Loucy (cell line): ENCODE data around the gene PITPNC1.
"Not testable (repeated sequence)": the region's sequence is repeated elsewhere in the genome, so short reads cannot be mapped to it uniquely, and the experiment has no call there.

ENCODE experiments used
- H2AFZ ChIP-seq: fragments of 200-600 bp; sonication (generic); 2 replicates; pipeline ENCODE4 v1.6.0; 2016; ENCODE audit warnings: antibody characterized with exemption, mild to moderate bottlenecking, low read length, moderate library complexity
- H3F3A ChIP-seq: fragments of 200-600 bp; 2 replicates; pipeline ENCODE4 v1.6.0; 2016; ENCODE audit warnings: antibody characterized with exemption, low read depth, mild to moderate bottlenecking
- H3K27me3 ChIP-seq: fragments of 200-600 bp; sonication (generic); 2 replicates; pipeline ENCODE4 v1.6.1; 2014; ENCODE audit warnings: low read length, mild to moderate bottlenecking; ENCODE audit not compliant: insufficient read depth, poor library complexity, severe bottlenecking
- H3K36me3 ChIP-seq: fragments of 200-600 bp; sonication (generic); 2 replicates; pipeline ENCODE4 v1.6.1; 2016; ENCODE audit warnings: low read length; ENCODE audit not compliant: insufficient read depth
- H3K4me1 ChIP-seq: fragments of 200-600 bp; sonication (generic); 2 replicates; pipeline ENCODE4 v1.5.1; 2014; ENCODE audit warnings: low read length, mild to moderate bottlenecking; ENCODE audit not compliant: insufficient read depth, poor library complexity, severe bottlenecking
- H3K4me2 ChIP-seq: fragments of 200-600 bp; sonication (generic); 2 replicates; pipeline ENCODE4 v1.6.0; 2014; ENCODE audit warnings: antibody characterized with exemption, low read length, low read depth, mild to moderate bottlenecking; ENCODE audit not compliant: poor library complexity, severe bottlenecking
- H3K4me3 ChIP-seq: fragments of 200-600 bp; sonication (generic); 2 replicates; pipeline ENCODE4 v1.5.1; 2014; ENCODE audit warnings: low read length, mild to moderate bottlenecking, mixed read lengths; ENCODE audit not compliant: poor library complexity, severe bottlenecking
- H3K79me2 ChIP-seq: fragments of 200-600 bp; sonication (generic); 2 replicates; pipeline ENCODE4 v1.6.1; 2014; ENCODE audit warnings: low read length; ENCODE audit not compliant: insufficient read depth
- H3K9ac ChIP-seq: fragments of 200-600 bp; sonication (generic); 2 replicates; pipeline ENCODE4 v1.6.0; 2014; ENCODE audit warnings: mild to moderate bottlenecking, low read depth, low read length, moderate library complexity; ENCODE audit not compliant: poor library complexity, severe bottlenecking
- H3K9me2 ChIP-seq: fragments of 200-600 bp; sonication (generic); replicated peaks from 2 replicates; pipeline ENCODE4 v1.6.1; 2016; ENCODE audit warnings: low read depth, low read length, mixed read lengths
- H3K9me3 ChIP-seq: fragments of 200-600 bp; sonication (generic); 2 replicates; pipeline ENCODE4 v1.6.1; 2014; ENCODE audit warnings: mild to moderate bottlenecking, antibody characterized with exemption, low read length, low read depth; ENCODE audit not compliant: insufficient read depth
- H4K20me1 ChIP-seq: fragments of 200-600 bp; sonication (generic); 2 replicates; pipeline ENCODE4 v1.6.0; 2014; ENCODE audit warnings: antibody characterized with exemption, low read length, mild to moderate bottlenecking; ENCODE audit not compliant: insufficient read depth, poor library complexity, severe bottlenecking
- CTCF ChIP-seq: fragments of 200-600 bp; sonication (generic); conservative IDR thresholded peaks from 2 replicates; pipeline ENCODE4 v1.5.1; 2014; ENCODE audit warnings: mild to moderate bottlenecking, antibody characterized with exemption, low read length
- EZH2phosphoT487 ChIP-seq: fragments of 200-600 bp; IDR thresholded peaks from 2 replicates; pipeline ENCODE4 v1.6.1; 2018; ENCODE audit warnings: antibody characterized with exemption, mild to moderate bottlenecking, moderate library complexity, borderline replicate concordance

The PITPNC1 gene

GRCh38 chr17:67403065-67403464, 26.0 kb downstream of the PITPNC1 start:
- Histone ChIP-seq H3K79me2 (0 out of 2 replicates have a peak, but pooled peaks cover 5% of the 10 kb centered on the region), H3K4me1 (peaks cover 13% of the 10 kb centered on the region), H3K27me3 (no peaks in the 10 kb centered on the region), H3K9ac (no peak overlapping the region), H3K36me3 (no peaks in the 10 kb centered on the region), H3K4me2 (no peak overlapping the region), H3K9me3 (no peaks in the 10 kb centered on the region), H3K9me2 (no peaks in the 10 kb centered on the region), H2AFZ (no peak overlapping the region), H3K4me3 (no peak overlapping the region), H4K20me1 (no peaks in the 10 kb centered on the region), H3F3A (no peaks in the 10 kb centered on the region)
- no peak for TF ChIP-seq EZH2phosphoT487
- no peak for TF ChIP-seq CTCF

DNA sequence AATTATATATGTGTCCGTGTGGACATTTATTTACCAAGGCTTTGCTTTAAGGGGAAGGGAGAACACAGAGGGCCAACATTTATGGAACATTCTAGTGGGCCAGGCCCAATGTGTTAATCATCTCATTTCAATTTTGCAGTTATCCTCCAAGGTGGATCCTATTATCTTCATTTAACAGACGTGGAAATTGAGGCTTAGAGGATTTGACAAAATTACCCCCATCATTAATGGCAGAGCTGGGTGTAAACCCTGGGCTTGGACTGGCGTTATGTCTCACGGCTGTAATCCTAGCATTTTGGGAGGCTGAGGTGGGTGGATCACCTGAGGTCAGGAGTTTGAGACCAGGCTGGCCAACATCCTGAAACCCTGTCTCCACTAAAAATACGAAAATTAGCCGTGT, 26.4 kb downstream of the PITPNC1 start:
- Histone ChIP-seq H3K4me2 (no peak overlapping the region), H3K4me3 (no peak overlapping the region), H2AFZ (no peak overlapping the region), H3K4me1 (peaks cover 13% of the 10 kb centered on the region), H3K79me2 (0 out of 2 replicates have a peak, but pooled peaks cover 5% of the 10 kb centered on the region), H3F3A (no peaks in the 10 kb centered on the region), H4K20me1 (no peaks in the 10 kb centered on the region), H3K27me3 (no peaks in the 10 kb centered on the region), H3K9me2 (no peaks in the 10 kb centered on the region), H3K36me3 (no peaks in the 10 kb centered on the region), H3K9ac (no peak overlapping the region), H3K9me3 (no peaks in the 10 kb centered on the region)
- TF ChIP-seq CTCF (no peak), EZH2phosphoT487 (no peak)

DNA sequence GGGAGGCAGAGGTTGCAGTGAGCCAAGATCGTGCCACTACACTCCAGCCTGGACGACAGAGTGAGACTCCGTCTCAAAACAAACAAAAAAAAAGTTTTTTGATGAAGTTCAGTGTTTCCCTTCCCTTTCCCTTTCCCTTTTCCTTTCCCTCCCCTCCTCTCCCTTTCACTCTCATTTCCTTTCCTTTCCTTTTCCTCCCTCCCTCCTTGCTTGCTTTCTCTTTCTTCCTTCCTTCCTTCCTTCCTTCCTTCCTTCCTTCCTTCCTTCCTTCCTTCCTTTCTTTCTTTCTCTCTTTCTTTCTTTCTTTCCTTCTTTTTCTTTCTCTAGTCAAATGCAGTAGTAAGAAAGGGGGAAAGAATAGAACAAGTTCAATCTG, 31.4 kb downstream of the PITPNC1 start:
- not testable (repeated sequence) for H3K4me3 ChIP-seq

GRCh38 chr17:67411397-67411796, 34.3 kb downstream of the PITPNC1 start:
- H3K9ac ChIP-seq = no peak overlapping the region
- H4K20me1 ChIP-seq = no peaks in the 10 kb centered on the region
- TF ChIP-seq CTCF (no peak), EZH2phosphoT487 (no peak)
- H3K9me3 ChIP-seq = no peaks in the 10 kb centered on the region
- H3F3A ChIP-seq = no peaks in the 10 kb centered on the region
- H3K4me3 ChIP-seq = no peak overlapping the region
- no peak overlapping the region for H2AFZ ChIP-seq
- H3K27me3 ChIP-seq = no peaks in the 10 kb centered on the region
- H3K9me2 ChIP-seq = no peaks in the 10 kb centered on the region
- no peaks in the 10 kb centered on the region for H3K4me1 ChIP-seq
- H3K36me3 ChIP-seq = no peaks in the 10 kb centered on the region
- H3K4me2 ChIP-seq = no peak overlapping the region
- H3K79me2 ChIP-seq = no peaks in the 10 kb centered on the region

More for the DNA sequence above, 31.4 kb downstream of the PITPNC1 start:
- H4K20me1 ChIP-seq, H3K79me2 ChIP-seq, H3K9me2 ChIP-seq, H3K9me3 ChIP-seq, H3K9ac ChIP-seq, H3K36me3 ChIP-seq, H3F3A ChIP-seq, H3K27me3 ChIP-seq, H2AFZ ChIP-seq, H3K4me1 ChIP-seq, H3K4me2 ChIP-seq: not testable (repeated sequence)
